NCI-H1417 treated with DMSO at 0.1 percent for 48 hours (cell line): ENCODE data around the gene NRF1.

Experiments used
- DNase-seq: peaks from one replicate; lab custom pipeline; 2025; lab: John Stamatoyannopoulos, UW

NRF1 gene

GRCh38 chr7:129804111-129804889 is 192.8 kb downstream of the NRF1 start:
- no peak for DNase-seq

GRCh38 chr7:129804890-129805719 is 193.6 kb downstream of the NRF1 start:
- DNase-seq = no peak
